ENCODE data around the gene ZFP90.
"Not testable (repeated sequence)": the region's sequence is repeated elsewhere in the genome, so short reads cannot be mapped to it uniquely, and the experiment has no call there.

ZFP90 gene

GRCh38 chr16:68519225-68519745 lies 19.8 kb upstream of the ZFP90 start:
- DNase-seq (ENCODE audit: low read depth) = no peak

- DNase-seq (ENCODE audit: low read depth) = peak; percentile 79
Measured at GRCh38 chr16:68520649-68521086, 18.4 kb upstream of the ZFP90 start.

GRCh38 chr16:68524069-68524820 lies 14.8 kb upstream of the ZFP90 start:
- no peak for DNase-seq (ENCODE audit: low read depth)

- no peak for DNase-seq (ENCODE audit: low read depth)
Measured at GRCh38 chr16:68526143-68526781, 12.8 kb upstream of the ZFP90 start.

- no peak for DNase-seq (ENCODE audit: low read depth)
Measured at GRCh38 chr16:68526782-68527145, 12.3 kb upstream of the ZFP90 start.

- DNase-seq (ENCODE audit: low read depth) = no peak
Measured at GRCh38 chr16:68528233-68528632, 10.9 kb upstream of the ZFP90 start.

GRCh38 chr16:68528686-68529379 lies 10.3 kb upstream of the ZFP90 start:
- peak; percentile 86 for DNase-seq (ENCODE audit: low read depth)

- DNase-seq (ENCODE audit: low read depth) = no peak
Measured at GRCh38 chr16:68529608-68529930, 9.5 kb upstream of the ZFP90 start.

GRCh38 chr16:68529931-68530701 lies 9.0 kb upstream of the ZFP90 start:
- peak; percentile 79 for DNase-seq (ENCODE audit: low read depth)

- no peak for DNase-seq (ENCODE audit: low read depth)
Measured at GRCh38 chr16:68533937-68534336, 5.2 kb upstream of the ZFP90 start.

GRCh38 chr16:68535331-68535730 lies 3.8 kb upstream of the ZFP90 start:
- DNase-seq (ENCODE audit: low read depth) = no peak

- no peak for DNase-seq (ENCODE audit: low read depth)
Measured at GRCh38 chr16:68539711-68540239, 684 bp downstream of the ZFP90 start.

GRCh38 chr16:68548947-68549346 lies 9.9 kb downstream of the ZFP90 start:
- no peak for DNase-seq (ENCODE audit: low read depth)

- DNase-seq (ENCODE audit: low read depth) = no peak
Measured at GRCh38 chr16:68553186-68553585, 14.1 kb downstream of the ZFP90 start.

- DNase-seq (ENCODE audit: low read depth) = not testable (repeated sequence)
Measured at GRCh38 chr16:68560341-68560740, 21.2 kb downstream of the ZFP90 start.

- DNase-seq (ENCODE audit: low read depth) = no peak
Measured at GRCh38 chr16:68563631-68564381, 24.7 kb downstream of the ZFP90 start.

- no peak for DNase-seq (ENCODE audit: low read depth)
Measured at GRCh38 chr16:68564382-68564985, 25.4 kb downstream of the ZFP90 start.

GRCh38 chr16:68574479-68574878 lies 35.4 kb downstream of the ZFP90 start:
- no peak for DNase-seq (ENCODE audit: low read depth)

- no peak for DNase-seq (ENCODE audit: low read depth)
Measured at GRCh38 chr16:68575082-68575481, 36.0 kb downstream of the ZFP90 start.

- no peak for DNase-seq (ENCODE audit: low read depth)
Measured at GRCh38 chr16:68577352-68577853, 38.3 kb downstream of the ZFP90 start.
